ENCODE measurements around the gene COL9A2. TPM values are rescaled to one million over a fixed set of nuclear protein-coding genes. Genes with fewer than 3 reads are reported as not detected.

COL9A2 gene
- total and polyA plus RNA-seq, 11 donors: 0.14 to 1.4 (median 0.50) TPM; not detected in 1

GRCh38 chr1:40313958-40314720 is 2.9 kb downstream of the COL9A2 start:
- no peak overlapping the region for H3K4me3 ChIP-seq
- WGBS, 4 donors: 86 to 95% (median 92%) methylated on average over 9 of the region's 9 CpGs

DNA sequence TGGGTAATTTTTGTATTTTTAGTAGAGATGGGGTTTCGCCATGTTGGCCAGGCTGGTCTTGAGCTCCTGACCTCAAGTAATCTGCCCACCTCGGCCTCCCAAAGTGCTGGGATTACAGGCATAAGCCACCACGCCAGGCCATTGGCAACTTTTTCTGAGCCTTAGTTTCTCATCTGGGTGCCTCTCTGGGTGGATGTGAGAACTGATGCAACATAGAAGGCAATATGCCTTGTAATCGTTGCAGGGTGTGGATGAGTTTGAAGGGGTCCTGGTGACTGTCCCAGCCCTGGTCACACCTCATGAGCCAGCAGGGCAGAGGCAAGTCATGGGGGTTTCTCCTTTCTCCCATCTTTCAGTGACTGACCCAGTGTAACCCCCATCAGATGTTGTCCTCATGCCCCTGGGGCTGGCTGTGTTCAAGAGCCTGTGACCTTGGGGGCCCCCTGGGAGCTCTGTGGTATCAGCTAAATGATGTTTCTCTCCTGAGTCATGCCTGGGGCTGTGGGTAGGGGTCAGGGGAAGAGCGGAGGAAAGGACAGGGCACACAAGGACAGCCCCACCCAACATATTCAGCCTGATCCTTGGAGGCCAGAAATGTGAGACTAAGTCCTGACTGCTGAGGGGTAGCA is 3.6 kb downstream of the COL9A2 start:
- ATAC-seq (no peak), DNase-seq (no peak)
- Histone ChIP-seq H3K4me1 (peaks cover 0 to 44% (median 17%) of the 10 kb centered on the region in 12 donors), H3K9me3 (no peaks in the 10 kb centered on the region), H3K27me3 (peaks cover 15 to 44% (median 23%) of the 10 kb centered on the region in 9 donors), H3K27ac (no peak overlapping the region), H3K36me3 (no peaks in the 10 kb centered on the region), H3K4me3 (no peak overlapping the region)
- TF ChIP-seq, protein P1, sequence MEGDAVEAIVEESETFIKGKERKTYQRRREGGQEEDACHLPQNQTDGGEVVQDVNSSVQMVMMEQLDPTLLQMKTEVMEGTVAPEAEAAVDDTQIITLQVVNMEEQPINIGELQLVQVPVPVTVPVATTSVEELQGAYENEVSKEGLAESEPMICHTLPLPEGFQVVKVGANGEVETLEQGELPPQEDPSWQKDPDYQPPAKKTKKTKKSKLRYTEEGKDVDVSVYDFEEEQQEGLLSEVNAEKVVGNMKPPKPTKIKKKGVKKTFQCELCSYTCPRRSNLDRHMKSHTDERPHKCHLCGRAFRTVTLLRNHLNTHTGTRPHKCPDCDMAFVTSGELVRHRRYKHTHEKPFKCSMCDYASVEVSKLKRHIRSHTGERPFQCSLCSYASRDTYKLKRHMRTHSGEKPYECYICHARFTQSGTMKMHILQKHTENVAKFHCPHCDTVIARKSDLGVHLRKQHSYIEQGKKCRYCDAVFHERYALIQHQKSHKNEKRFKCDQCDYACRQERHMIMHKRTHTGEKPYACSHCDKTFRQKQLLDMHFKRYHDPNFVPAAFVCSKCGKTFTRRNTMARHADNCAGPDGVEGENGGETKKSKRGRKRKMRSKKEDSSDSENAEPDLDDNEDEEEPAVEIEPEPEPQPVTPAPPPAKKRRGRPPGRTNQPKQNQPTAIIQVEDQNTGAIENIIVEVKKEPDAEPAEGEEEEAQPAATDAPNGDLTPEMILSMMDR (IDR thresholded peaks at IDR 0.05): no peak
- TF ChIP-seq POLR2A (IDR thresholded peaks at IDR 0.05): no peak
- intact Hi-C loops (cut with DNase I): loop anchor here in 2 of 10 donors (5.0 to 10.0 kb wide), 2 partner anchors 91 to 156 kb away; no protein-coding TSS in a partner anchor
- WGBS, 4 donors: 90 to 96% (median 94%) methylated on average over 5 of the region's 5 CpGs

More at GRCh38 chr1:40313958-40314720, 2.9 kb downstream of the COL9A2 start:
- TF ChIP-seq, protein P1 (IDR thresholded peaks at IDR 0.05): no peak
- TF ChIP-seq POLR2A (IDR thresholded peaks at IDR 0.05): no peak
- peaks cover 0 to 44% (median 17%) of the 10 kb centered on the region in 12 donors for H3K4me1 ChIP-seq
- no peaks in the 10 kb centered on the region for H3K36me3 ChIP-seq
- H3K9me3 ChIP-seq: no peaks in the 10 kb centered on the region
- no peak overlapping the region for H3K27ac ChIP-seq
- ATAC-seq (no peak), DNase-seq (no peak)
- intact Hi-C loops (cut with DNase I): loop anchor here in 2 of 10 donors (5.0 to 10.0 kb wide), 2 partner anchors 91 to 157 kb away; no protein-coding TSS in a partner anchor
- H3K27me3 ChIP-seq: peaks cover 15 to 44% (median 25%) of the 10 kb centered on the region in 9 donors

GRCh38 chr1:40312238-40313205 is 4.6 kb downstream of the COL9A2 start:
- Histone ChIP-seq H3K36me3 (no peaks in the 10 kb centered on the region), H3K4me3 (no peak overlapping the region), H3K9me3 (no peaks in the 10 kb centered on the region), H3K4me1 (peaks cover 0 to 43% (median 18%) of the 10 kb centered on the region in 12 donors), H3K27me3 (peaks cover 12 to 34% (median 18%) of the 10 kb centered on the region in 9 donors), H3K27ac (no peak overlapping the region)
- 56 to 69% (median 65%) methylated on average over 10 of the region's 10 CpGs for whole genome bisulfite sequencing, 4 donors
- TF ChIP-seq, protein P1 (IDR thresholded peaks at IDR 0.05): no peak
- DNase-seq: peak in 1 of 5 donors; percentile 37
- intact Hi-C loops (cut with DNase I): loop anchor here in 2 of 10 donors (5.0 to 10.0 kb wide), 2 partner anchors 92 to 155 kb away; no protein-coding TSS in a partner anchor
- ATAC-seq: no peak
